ENCODE data around the gene NT5C1A.

NT5C1A gene

DNA sequence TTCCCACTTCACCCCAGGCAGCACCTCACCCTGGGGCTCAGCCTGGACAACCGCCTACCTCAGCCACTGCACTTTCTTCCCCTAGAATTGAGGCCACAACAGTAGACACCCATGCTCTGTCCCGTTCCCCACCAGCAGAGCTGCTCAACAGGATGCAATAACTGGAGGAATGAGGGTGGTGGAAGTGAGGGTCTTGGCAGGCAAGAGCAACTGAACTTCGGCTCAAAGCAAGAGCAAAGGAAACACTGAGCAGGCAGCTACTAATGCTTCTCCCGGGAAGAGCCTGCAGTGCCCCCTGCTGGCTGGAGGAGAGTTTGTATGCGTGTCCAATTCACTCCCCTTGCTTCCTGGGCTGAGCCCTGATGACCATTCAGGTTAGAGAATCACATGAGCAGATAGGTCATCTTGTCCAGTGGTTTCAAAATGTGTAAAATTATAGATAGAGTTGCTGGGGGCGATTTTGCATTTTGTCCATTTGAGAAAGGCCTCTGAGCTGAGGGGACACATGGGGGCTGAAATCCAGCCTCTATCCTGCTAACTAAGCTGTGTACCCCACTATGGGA lies 13.9 kb downstream of the NT5C1A start:
- peak; percentile 21 to 69 for DNase-seq

DNA sequence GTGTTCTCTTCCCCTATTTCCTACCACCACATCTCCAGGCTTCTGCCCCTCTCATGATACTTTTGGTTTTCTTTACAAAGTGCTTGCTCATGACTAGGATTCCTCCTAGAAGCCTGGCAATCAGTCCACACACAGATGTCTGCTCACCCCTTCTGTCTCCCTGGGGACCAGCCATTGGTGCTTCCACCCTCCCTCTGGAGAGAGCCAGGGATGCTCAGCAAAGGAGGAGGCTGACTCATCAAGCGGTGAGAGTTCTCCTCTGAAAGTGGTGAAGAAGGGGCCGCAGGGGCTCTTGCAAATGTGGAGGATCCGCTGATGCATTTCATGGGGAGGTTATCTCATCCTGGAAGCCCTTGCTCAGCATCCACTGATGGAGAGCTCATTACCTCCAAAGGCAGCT lies 14.5 kb downstream of the NT5C1A start:
- peak in 1 of 2 experiments; percentile 44 for DNase-seq

DNA sequence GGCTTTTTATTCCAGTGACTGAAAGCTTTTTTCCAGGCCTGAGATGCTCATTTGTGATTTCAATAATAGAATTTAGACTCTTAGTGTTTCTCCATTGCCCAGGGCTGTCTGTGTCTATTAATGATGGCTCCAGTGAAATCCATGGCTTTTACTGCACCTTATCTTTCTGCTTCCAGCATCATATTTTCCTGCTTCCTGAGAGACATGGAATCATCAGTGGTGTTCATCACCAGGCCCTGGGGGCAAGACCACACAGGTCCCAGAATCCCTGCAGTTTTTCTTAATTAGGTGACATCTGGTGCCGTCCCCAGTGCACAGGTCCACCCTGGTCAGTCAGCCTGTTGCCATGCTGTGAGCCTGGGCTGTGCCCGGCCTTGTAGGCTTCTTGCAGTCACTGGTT lies 15.5 kb downstream of the NT5C1A start:
- peak in 1 of 2 experiments; percentile 30 for DNase-seq

- no peak for DNase-seq
Measured at GRCh38 chr1:39655578-39656268, 16.2 kb downstream of the NT5C1A start.

- DNase-seq = no peak
Measured at GRCh38 chr1:39654291-39654690, 17.6 kb downstream of the NT5C1A start.

GRCh38 chr1:39653546-39654031 lies 18.3 kb downstream of the NT5C1A start:
- DNase-seq = peak in 1 of 2 experiments; percentile 71

GRCh38 chr1:39652554-39652953 lies 19.4 kb downstream of the NT5C1A start:
- no peak for DNase-seq

DNA sequence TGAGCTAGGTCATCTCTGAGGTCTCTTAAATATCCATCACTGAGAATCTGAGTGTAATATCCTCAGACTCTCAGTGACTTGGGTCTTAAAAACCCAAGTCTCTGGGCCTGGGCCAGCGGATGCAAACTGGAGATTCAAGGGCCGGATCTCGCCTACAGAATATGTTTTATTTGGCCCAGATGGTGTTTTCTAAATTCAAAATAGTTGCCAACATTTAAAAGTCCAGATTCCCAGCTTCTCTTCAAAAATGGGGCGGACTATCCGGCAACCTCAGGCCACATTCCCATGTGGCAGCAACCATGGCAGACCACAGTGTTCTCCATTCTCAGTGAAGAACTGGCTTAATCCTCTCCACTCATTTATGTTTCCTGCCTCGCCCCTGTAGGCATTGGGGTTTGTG lies 19.8 kb downstream of the NT5C1A start:
- DNase-seq = no peak

DNA sequence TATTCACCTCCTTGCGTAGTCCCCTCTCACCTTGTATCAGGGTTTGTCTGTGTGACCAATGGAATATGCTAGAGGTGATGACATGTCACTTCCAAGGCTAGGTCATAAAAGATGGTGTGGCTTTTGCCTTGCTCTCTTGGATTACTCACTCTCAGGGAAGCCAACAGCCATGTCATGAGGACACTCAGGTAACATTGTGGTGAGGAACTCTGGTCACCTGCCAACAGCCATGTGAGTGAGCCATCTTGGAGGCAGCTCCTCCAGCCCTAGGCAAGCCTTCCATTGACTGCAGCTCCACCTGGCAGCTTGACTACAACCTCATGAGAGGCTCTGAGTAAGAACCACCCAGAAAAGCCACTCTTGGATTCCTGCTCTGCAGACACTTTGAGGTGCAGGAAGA lies 21.5 kb downstream of the NT5C1A start:
- DNase-seq = no peak

DNA sequence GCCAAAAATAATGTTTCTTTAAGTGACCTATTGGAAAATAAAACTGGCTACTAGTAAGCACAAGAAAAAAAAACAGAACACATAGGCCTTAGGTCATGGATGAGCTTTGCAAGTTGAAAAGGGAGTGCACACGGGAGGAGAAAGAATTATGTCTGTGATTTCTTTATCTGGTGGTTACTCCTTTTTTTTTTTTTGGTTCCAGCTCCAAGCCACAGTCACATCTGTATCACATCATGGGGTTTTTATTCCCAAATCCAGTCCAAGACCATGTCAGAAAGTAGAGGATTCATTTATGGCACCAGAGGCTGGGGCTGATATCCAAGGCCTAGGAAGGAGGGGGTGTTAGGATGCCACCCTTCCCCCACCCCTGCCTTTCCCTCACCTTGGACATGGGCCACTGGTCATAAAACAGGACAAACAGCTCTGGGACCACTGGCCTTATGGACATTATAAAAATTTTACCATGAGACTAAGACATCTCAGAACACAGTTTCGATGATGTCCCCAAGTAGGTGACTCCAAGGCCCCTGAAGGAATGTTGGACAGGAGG lies 22.2 kb downstream of the NT5C1A start:
- no peak for DNase-seq

- no peak for DNase-seq
Measured at GRCh38 chr1:39648496-39648895, 23.4 kb downstream of the NT5C1A start.

GRCh38 chr1:39647247-39647646 lies 24.7 kb downstream of the NT5C1A start:
- DNase-seq = no peak

GRCh38 chr1:39646232-39647081 lies 25.4 kb downstream of the NT5C1A start:
- peak; percentile 56 to 70 for DNase-seq

- DNase-seq = no peak
Measured at GRCh38 chr1:39645411-39646043, 26.4 kb downstream of the NT5C1A start.

- DNase-seq = no peak
Measured at GRCh38 chr1:39643705-39644104, 28.2 kb downstream of the NT5C1A start.

DNA sequence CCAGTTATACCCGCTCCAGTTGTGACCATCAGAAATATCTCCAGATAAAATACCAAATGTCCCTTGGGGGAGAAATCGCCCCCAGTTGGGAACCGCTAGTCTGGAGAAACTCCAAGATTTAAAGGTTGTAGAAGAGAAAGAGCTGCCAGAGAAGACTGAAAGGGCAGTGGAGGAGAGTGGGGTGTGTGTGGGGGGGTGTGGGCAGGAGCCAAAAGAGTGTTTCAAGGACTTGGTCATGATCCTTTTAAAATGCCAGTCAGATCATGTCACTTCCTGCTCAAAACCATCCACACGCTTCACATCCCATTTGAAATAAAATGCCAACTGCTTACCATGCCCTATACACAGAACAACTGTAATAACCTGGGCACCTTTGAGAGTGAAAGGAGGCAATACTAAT lies 29.1 kb downstream of the NT5C1A start:
- DNase-seq = no peak

- no peak for DNase-seq
Measured at GRCh38 chr1:39640861-39641260, 31.0 kb downstream of the NT5C1A start.

DNA sequence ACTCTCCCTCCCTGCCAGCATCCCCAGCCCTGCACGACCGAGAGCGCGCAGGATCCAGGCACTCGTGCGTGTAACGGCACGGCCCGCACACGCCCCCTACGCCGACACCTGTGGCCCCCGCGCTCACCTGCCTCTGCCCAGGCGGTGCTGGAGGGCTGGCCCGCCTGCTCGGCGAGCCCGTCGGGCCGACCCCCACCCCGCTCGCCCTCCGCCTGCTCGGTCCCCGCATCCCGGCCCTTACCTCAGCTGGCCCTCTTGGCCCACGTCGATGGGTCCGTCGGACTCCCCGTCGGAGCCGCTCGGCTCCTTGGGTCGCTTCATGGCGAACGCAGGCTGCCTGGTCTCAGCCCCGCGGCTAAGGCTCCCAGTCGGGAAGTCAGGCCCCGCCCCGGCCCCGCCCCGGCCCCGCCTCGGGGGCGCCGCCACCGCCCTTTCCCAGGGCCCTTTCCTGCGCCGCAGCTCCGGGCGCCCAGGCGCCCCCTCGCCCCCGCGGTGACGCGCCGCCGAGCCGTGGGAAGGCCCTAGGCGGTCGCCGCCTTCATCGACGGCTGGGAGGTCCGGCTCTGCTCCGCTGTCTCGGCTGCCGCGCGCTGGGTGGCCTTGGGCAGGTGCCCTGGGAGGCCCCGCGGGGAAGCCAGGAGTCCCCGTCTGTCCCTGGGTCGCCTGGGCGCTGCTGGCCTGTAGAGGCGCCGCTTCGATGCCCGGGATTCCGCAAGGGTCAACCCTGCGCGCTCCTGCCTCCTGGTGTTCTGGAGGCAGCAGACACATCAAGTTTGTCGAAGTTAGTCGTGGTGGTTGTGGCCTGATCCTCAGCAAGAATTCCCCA lies 32.4 kb downstream of the NT5C1A start, which contains the start of gene HEYL:
HEYL (minus strand) TSS at position 339 of the 826 bp plus-strand sequence; CDS start at position 321, 18 bp downstream.
- peak; percentile 58 to 74 for DNase-seq

DNA sequence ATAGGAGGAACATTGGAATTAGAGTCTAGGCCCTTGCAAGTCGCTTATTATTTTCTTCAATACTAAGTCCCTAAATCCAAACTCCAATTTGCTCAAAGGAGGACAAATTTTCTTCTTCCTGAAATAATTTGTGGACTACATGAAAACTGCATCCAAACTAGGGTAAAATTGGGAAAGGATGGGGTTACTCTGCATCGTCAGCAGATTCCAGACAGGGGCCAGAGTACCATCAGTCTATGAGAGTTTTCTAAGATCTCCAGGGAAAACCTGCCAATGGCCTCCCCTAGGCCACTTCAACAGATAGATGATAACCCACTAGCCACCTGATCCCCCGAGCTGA lies 33.0 kb downstream of the NT5C1A start:
- DNase-seq = peak in 1 of 2 experiments; percentile 23

DNA sequence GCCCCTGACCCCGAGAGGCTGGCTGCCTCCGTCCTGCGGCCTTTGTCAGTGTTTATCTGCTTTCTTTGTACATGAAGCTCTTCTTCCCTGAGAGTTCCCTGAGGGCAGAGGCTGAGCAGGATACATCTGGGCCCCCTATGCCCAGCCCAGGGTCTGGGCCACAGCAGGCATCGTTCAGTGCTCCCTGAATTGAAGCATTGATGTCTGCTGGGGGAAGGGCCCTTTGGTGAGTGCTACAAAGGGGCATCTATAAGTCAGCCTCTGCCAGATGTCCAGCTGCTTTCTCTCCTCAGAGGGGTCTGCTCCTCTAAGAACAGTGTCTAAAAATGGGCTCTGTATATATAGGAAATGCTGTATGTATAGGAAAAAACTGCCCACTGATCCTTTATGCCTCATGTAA lies 34.5 kb downstream of the NT5C1A start:
- no peak for DNase-seq

GRCh38 chr1:39635871-39636210 lies 36.1 kb downstream of the NT5C1A start:
- DNase-seq = no peak

Data from NCI-H524 (cell line).